BLaER1 (cell line): Measurements from ENCODE around the gene IFT20.

ENCODE experiments used
- H3K27ac ChIP-seq: shearing (Covaris generic); formaldehyde crosslinking; 2 replicates; pipeline ENCODE4 v1.8.1; 2022
- H3K27me3 ChIP-seq: shearing (Covaris generic); formaldehyde crosslinking; 2 replicates; pipeline ENCODE4 v1.8.1; 2022
- H3K36me3 ChIP-seq: shearing (Covaris generic); formaldehyde crosslinking; 2 replicates; pipeline ENCODE4 v1.8.1; 2022
- H3K4me1 ChIP-seq: shearing (Covaris generic); formaldehyde crosslinking; 2 replicates; pipeline ENCODE4 v1.8.1; 2022
- H3K4me2 ChIP-seq: shearing (Covaris generic); formaldehyde crosslinking; 2 replicates; pipeline ENCODE4 v1.8.1; 2022
- H3K4me3 ChIP-seq: shearing (Covaris generic); formaldehyde crosslinking; 2 replicates; pipeline ENCODE4 v1.8.1; 2022
- H3K9ac ChIP-seq: shearing (Covaris generic); formaldehyde crosslinking; 2 replicates; pipeline ENCODE4 v1.8.1; 2022
- H3K9me3 ChIP-seq: shearing (Covaris generic); formaldehyde crosslinking; 2 replicates; pipeline ENCODE4 v1.8.1; 2022
- H4K20me1 ChIP-seq: shearing (Covaris generic); formaldehyde crosslinking; 2 replicates; pipeline ENCODE4 v1.8.1; 2022
- Cebpa-rat ChIP-seq: shearing (Covaris generic); IDR thresholded peaks from 2 replicates; pipeline ENCODE4 v1.8.1; 2022

Gene IFT20

GRCh38 chr17:28335201-28335958 lies at the start of gene IFT20, which contains the start of gene TNFAIP1:
Gene IFT20, minus strand, starts transcription at chr17:28335472. Its CDS starts 3,487 bp downstream, at chr17:28331985.
Gene TNFAIP1, plus strand, starts transcription at chr17:28335761. Its CDS starts 3,761 bp downstream, at chr17:28339522.
- Histone ChIP-seq H3K9ac (peak within 1 kb of the TSS; percentile 84), H3K4me1 (peaks cover 25% of the 10 kb centered on the region), H4K20me1 (peaks cover 76% of the 10 kb centered on the region), H3K9me3 (no peaks in the 10 kb centered on the region), H3K36me3 (peaks cover 37% of the 10 kb centered on the region), H3K27me3 (no peaks in the 10 kb centered on the region), H3K27ac (peak within 1 kb of the TSS; percentile 64), H3K4me2 (peak within 1 kb of the TSS; percentile 98), H3K4me3 (peak within 1 kb of the TSS; percentile 93)
- TF ChIP-seq Cebpa-rat = no peak

GRCh38 chr17:28385037-28385400 lies 49.7 kb upstream of the IFT20 start:
- TF ChIP-seq Cebpa-rat = no peak
- Histone ChIP-seq H3K4me1 (peaks cover 32% of the 10 kb centered on the region), H3K9ac (peak overlapping the region; percentile 68), H4K20me1 (peaks cover 15% of the 10 kb centered on the region), H3K27ac (no peak overlapping the region), H3K27me3 (peaks cover 29% of the 10 kb centered on the region), H3K9me3 (no peaks in the 10 kb centered on the region), H3K36me3 (peaks cover 48% of the 10 kb centered on the region), H3K4me2 (peak overlapping the region; percentile 96), H3K4me3 (peak overlapping the region; percentile 69)

- Histone ChIP-seq H3K36me3 (peaks cover 42% of the 10 kb centered on the region), H4K20me1 (peaks cover 15% of the 10 kb centered on the region), H3K9me3 (no peaks in the 10 kb centered on the region), H3K27me3 (peaks cover 29% of the 10 kb centered on the region), H3K4me3 (peak overlapping the region; percentile 69), H3K4me1 (peaks cover 35% of the 10 kb centered on the region), H3K9ac (peak overlapping the region; percentile 68), H3K27ac (peak overlapping the region; percentile 45; the same call in 1 of the 2 replicates), H3K4me2 (peak overlapping the region; percentile 96)
- TF ChIP-seq Cebpa-rat = no peak
Observed at GRCh38 chr17:28384281-28385036, 49.2 kb upstream of the IFT20 start.

GRCh38 chr17:28381141-28381825 lies 46.0 kb upstream of the IFT20 start:
- peaks cover 35% of the 10 kb centered on the region for H3K36me3 ChIP-seq
- H3K4me1 ChIP-seq = peaks cover 35% of the 10 kb centered on the region
- no peak overlapping the region for H3K4me2 ChIP-seq
- H4K20me1 ChIP-seq = peaks cover 36% of the 10 kb centered on the region
- no peak overlapping the region for H3K9ac ChIP-seq
- no peak overlapping the region for H3K4me3 ChIP-seq
- H3K9me3 ChIP-seq = no peaks in the 10 kb centered on the region
- H3K27me3 ChIP-seq = peaks cover 29% of the 10 kb centered on the region
- H3K27ac ChIP-seq = no peak overlapping the region
- TF ChIP-seq Cebpa-rat = no peak

- Histone ChIP-seq H3K4me1 (peaks cover 30% of the 10 kb centered on the region), H3K27ac (no peak overlapping the region), H3K36me3 (peaks cover 35% of the 10 kb centered on the region), H3K27me3 (peaks cover 20% of the 10 kb centered on the region), H4K20me1 (peaks cover 48% of the 10 kb centered on the region), H3K4me3 (no peak overlapping the region), H3K9me3 (no peaks in the 10 kb centered on the region), H3K4me2 (peak overlapping the region; percentile 28; the same call in 1 of the 2 replicates), H3K9ac (no peak overlapping the region)
- no peak for TF ChIP-seq Cebpa-rat
Observed at GRCh38 chr17:28379814-28380801, 44.8 kb upstream of the IFT20 start.

GRCh38 chr17:28372945-28373274 lies 37.6 kb upstream of the IFT20 start:
- peak overlapping the region; percentile 73; the same call in 1 of the 2 replicates for H3K9ac ChIP-seq
- peaks cover 22% of the 10 kb centered on the region for H3K36me3 ChIP-seq
- H4K20me1 ChIP-seq = peaks cover 61% of the 10 kb centered on the region
- peak overlapping the region; percentile 95 for H3K4me2 ChIP-seq
- H3K27ac ChIP-seq = no peak overlapping the region; the same call in 1 of the 2 replicates
- peak overlapping the region; percentile 77 for H3K4me3 ChIP-seq
- H3K27me3 ChIP-seq = no peaks in the 10 kb centered on the region
- peaks cover 32% of the 10 kb centered on the region for H3K4me1 ChIP-seq
- H3K9me3 ChIP-seq = no peaks in the 10 kb centered on the region
- no peak for TF ChIP-seq Cebpa-rat

GRCh38 chr17:28372203-28372944 lies 37.1 kb upstream of the IFT20 start:
- no peaks in the 10 kb centered on the region for H3K9me3 ChIP-seq
- peak overlapping the region; percentile 73 for H3K9ac ChIP-seq
- H3K27me3 ChIP-seq = no peaks in the 10 kb centered on the region
- H3K4me3 ChIP-seq = peak overlapping the region; percentile 77
- H3K36me3 ChIP-seq = peaks cover 17% of the 10 kb centered on the region; the same call in 1 of the 2 replicates
- H3K27ac ChIP-seq = peak overlapping the region; percentile 64
- peaks cover 32% of the 10 kb centered on the region for H3K4me1 ChIP-seq
- peak overlapping the region; percentile 95 for H3K4me2 ChIP-seq
- no peak for TF ChIP-seq Cebpa-rat
- peaks cover 56% of the 10 kb centered on the region for H4K20me1 ChIP-seq
